IPS-18a (cell line): Measurements from ENCODE around the gene C1orf198.

Experiments
- H3K27ac ChIP-seq: one replicate; pipeline ENCODE4 v1.5.1; 2013; ENCODE audit warnings: low read length
- H3K27me3 ChIP-seq: one replicate; pipeline ENCODE4 v1.6.1; 2013; ENCODE audit warnings: mild to moderate bottlenecking, low read length; ENCODE audit not compliant: control insufficient read depth, insufficient read depth
- H3K36me3 ChIP-seq: one replicate; pipeline ENCODE4 v1.6.1; 2013; ENCODE audit warnings: low read depth, low read length; ENCODE audit not compliant: control insufficient read depth
- H3K4me1 ChIP-seq: one replicate; pipeline ENCODE4 v1.6.1; 2013; ENCODE audit warnings: low read depth, low read length; ENCODE audit not compliant: control insufficient read depth
- H3K4me3 ChIP-seq: one replicate; pipeline ENCODE4 v1.5.1; 2013; ENCODE audit warnings: low read length
- H3K9ac ChIP-seq: one replicate; pipeline ENCODE4 v1.6.1; 2013; ENCODE audit warnings: mild to moderate bottlenecking, low read length, moderate library complexity
- H3K9me3 ChIP-seq: one replicate; pipeline ENCODE4 v1.6.1; 2013; ENCODE audit warnings: low read depth, low read length; ENCODE audit not compliant: control insufficient read depth

C1orf198 gene

GRCh38 chr1:230787471-230787870 is 80.8 kb downstream of the C1orf198 start:
- H3K9me3 ChIP-seq, result no peaks in the 10 kb centered on the region
- no peaks in the 10 kb centered on the region for H3K36me3 ChIP-seq
- no peak overlapping the region for H3K27ac ChIP-seq
- H3K4me3 ChIP-seq, result no peak overlapping the region
- peaks cover 77% of the 10 kb centered on the region for H3K27me3 ChIP-seq
- H3K9ac ChIP-seq, result no peak overlapping the region
- H3K4me1 ChIP-seq, result peaks cover 8% of the 10 kb centered on the region
